Measurements from ENCODE around the gene TM4SF1. TPM values are rescaled to one million over a fixed set of nuclear protein-coding genes. Genes with fewer than 3 reads are reported as not detected.

The TM4SF1 gene
- total RNA-seq, 6 experiments from 2014 or later = 6.5 to 80.1 (median 74.8) TPM

GRCh38 chr3:149396476-149396875 is 19.0 kb upstream of the TM4SF1 start:
- H3K9me3 Mint-ChIP-seq = no peaks in the 10 kb centered on the region
- H3K27me3 Mint-ChIP-seq (ENCODE audit: insufficient read depth) = no peaks in the 10 kb centered on the region
- DNase-seq = no peak
- H3K4me1 Mint-ChIP-seq (ENCODE audit: low read depth) = peaks cover 59% of the 10 kb centered on the region
- H3K36me3 Mint-ChIP-seq (ENCODE audit: low read depth) = no peaks in the 10 kb centered on the region; the same call in 1 of the 2 replicates
- TF ChIP-seq, protein P1, sequence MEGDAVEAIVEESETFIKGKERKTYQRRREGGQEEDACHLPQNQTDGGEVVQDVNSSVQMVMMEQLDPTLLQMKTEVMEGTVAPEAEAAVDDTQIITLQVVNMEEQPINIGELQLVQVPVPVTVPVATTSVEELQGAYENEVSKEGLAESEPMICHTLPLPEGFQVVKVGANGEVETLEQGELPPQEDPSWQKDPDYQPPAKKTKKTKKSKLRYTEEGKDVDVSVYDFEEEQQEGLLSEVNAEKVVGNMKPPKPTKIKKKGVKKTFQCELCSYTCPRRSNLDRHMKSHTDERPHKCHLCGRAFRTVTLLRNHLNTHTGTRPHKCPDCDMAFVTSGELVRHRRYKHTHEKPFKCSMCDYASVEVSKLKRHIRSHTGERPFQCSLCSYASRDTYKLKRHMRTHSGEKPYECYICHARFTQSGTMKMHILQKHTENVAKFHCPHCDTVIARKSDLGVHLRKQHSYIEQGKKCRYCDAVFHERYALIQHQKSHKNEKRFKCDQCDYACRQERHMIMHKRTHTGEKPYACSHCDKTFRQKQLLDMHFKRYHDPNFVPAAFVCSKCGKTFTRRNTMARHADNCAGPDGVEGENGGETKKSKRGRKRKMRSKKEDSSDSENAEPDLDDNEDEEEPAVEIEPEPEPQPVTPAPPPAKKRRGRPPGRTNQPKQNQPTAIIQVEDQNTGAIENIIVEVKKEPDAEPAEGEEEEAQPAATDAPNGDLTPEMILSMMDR (IDR thresholded peaks at IDR 0.05) = no peak
- H3K4me3 Mint-ChIP-seq = no peak overlapping the region
- H3K27ac Mint-ChIP-seq = no peak overlapping the region; the same call in 1 of the 2 replicates

DNA sequence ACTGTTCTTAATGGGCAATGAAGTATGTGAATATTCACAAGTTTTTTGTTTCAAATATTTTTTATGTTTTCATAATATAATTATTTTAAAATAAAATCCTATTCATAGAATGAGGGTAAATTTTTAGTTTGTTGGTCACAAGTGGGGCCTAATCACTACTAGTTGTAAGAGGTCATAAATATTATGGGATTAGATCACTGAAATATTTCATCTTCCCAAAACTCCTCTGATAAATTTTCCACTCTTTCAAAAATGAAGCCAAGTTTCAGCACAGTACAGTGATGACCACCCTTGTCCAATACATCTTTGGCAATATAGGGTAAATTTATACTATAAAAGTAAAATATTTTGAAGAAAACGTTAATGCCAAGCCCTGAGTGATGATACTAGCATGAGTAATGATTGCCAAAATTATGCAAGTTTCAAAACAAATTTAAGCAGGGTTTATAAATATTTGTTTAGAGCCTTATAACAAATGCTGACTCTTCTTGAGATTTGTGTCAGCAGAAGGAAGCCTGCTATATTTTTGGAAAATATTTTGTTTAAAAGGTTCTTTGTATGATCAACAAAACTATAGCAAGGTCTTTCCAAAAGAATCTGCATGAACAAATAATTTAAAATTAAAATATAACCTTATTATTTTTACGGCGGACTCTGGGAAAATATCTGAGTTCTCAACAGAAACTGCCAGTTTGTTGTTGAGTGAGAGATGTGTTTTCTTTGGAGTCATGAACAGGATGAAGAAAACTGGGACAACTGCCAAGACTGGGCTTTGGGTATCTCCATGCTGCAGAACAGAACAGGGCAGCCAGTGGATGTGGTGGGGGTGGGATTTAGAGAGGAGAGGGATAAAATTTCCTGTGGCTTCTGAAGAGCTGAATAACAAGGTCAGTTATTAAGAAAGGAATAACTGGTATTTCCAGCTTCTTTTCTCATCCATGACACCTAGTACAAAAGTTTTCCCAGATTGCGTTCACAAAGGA is 17.9 kb upstream of the TM4SF1 start:
- TF ChIP-seq, protein P1 (IDR thresholded peaks at IDR 0.05) = no peak
- peaks cover 5% of the 10 kb centered on the region; the same call in 1 of the 2 replicates for H3K36me3 Mint-ChIP-seq (ENCODE audit: low read depth)
- peaks cover 59% of the 10 kb centered on the region for H3K4me1 Mint-ChIP-seq (ENCODE audit: low read depth)
- H3K9me3 Mint-ChIP-seq = no peaks in the 10 kb centered on the region
- no peak for DNase-seq
- H3K27me3 Mint-ChIP-seq (ENCODE audit: insufficient read depth) = no peaks in the 10 kb centered on the region; the same call in 1 of the 2 replicates
- H3K4me3 Mint-ChIP-seq = no peak overlapping the region
- peak overlapping the region; percentile 65; the same call in 1 of the 2 replicates for H3K27ac Mint-ChIP-seq

DNA sequence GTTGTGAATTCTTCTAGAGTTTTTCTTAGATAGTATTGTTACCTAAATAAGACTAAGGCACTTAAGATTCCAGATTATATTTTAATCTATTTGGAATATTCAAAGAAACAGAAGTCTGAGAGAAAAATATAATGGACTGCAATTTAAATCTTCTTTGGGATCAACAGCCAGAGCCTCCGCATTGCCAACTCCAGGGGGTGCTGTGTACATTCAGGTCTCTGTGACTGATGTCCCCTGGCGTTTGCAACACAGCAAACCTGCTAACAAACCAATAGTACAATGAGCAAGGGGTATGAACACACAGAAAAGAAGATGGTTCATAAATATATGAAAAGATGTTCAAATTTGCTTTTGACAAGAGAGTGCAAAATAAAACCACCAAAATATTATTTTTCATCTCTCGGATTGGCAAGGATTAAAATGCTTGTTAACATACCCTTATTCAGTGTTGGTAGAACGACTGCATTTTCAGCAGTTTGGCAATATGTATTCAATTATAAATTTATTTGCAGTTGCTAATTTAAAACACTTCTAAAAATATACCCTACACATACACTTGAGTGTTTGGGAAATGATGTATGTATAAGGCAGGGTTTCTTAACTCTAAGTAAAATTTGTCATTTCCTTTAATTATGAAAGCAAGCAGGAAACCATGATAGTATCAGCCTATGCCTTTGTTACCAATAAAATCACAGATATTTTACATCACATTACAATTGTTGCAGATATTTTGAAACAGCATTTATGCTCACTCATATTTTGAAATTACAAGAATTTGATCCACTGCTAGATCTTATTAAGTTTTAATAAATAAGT is 16.1 kb upstream of the TM4SF1 start:
- H3K27me3 Mint-ChIP-seq (ENCODE audit: insufficient read depth) = peaks cover 1% of the 10 kb centered on the region
- H3K4me1 Mint-ChIP-seq (ENCODE audit: low read depth) = peaks cover 68% of the 10 kb centered on the region
- TF ChIP-seq, protein P1 (IDR thresholded peaks at IDR 0.05) = peak; percentile 96
- H3K36me3 Mint-ChIP-seq (ENCODE audit: low read depth) = peaks cover 14% of the 10 kb centered on the region
- no peak overlapping the region for H3K4me3 Mint-ChIP-seq
- peaks cover 13% of the 10 kb centered on the region for H3K9me3 Mint-ChIP-seq
- H3K27ac Mint-ChIP-seq = peak overlapping the region; percentile 72
- DNase-seq = peak; percentile 71

GRCh38 chr3:149391960-149392359 is 14.5 kb upstream of the TM4SF1 start:
- peaks cover 3% of the 10 kb centered on the region for H3K27me3 Mint-ChIP-seq (ENCODE audit: insufficient read depth)
- H3K36me3 Mint-ChIP-seq (ENCODE audit: low read depth) = peaks cover 18% of the 10 kb centered on the region
- TF ChIP-seq, protein P1 (IDR thresholded peaks at IDR 0.05) = no peak
- DNase-seq = no peak
- peaks cover 84% of the 10 kb centered on the region for H3K4me1 Mint-ChIP-seq (ENCODE audit: low read depth)
- H3K27ac Mint-ChIP-seq = no peak overlapping the region; the same call in 1 of the 2 replicates
- no peak overlapping the region for H3K4me3 Mint-ChIP-seq
- H3K9me3 Mint-ChIP-seq = peaks cover 17% of the 10 kb centered on the region

GRCh38 chr3:149390772-149391212 is 13.3 kb upstream of the TM4SF1 start:
- Mint-ChIP-seq H3K4me3 (0 out of 2 replicates have a peak overlapping the region, but pooled peaks have one; percentile 20), H3K9me3 (peaks cover 17% of the 10 kb centered on the region), H3K4me1 (ENCODE audit: low read depth) (peaks cover 84% of the 10 kb centered on the region), H3K27ac (peak overlapping the region; percentile 90), H3K36me3 (ENCODE audit: low read depth) (peaks cover 18% of the 10 kb centered on the region), H3K27me3 (ENCODE audit: insufficient read depth) (peaks cover 3% of the 10 kb centered on the region)
- DNase-seq = peak; percentile 83
- TF ChIP-seq, protein P1 (IDR thresholded peaks at IDR 0.05) = no peak

Data from HFFc6 (cell line).